ENCODE measurements around the gene HBS1L.

HBS1L gene

DNA sequence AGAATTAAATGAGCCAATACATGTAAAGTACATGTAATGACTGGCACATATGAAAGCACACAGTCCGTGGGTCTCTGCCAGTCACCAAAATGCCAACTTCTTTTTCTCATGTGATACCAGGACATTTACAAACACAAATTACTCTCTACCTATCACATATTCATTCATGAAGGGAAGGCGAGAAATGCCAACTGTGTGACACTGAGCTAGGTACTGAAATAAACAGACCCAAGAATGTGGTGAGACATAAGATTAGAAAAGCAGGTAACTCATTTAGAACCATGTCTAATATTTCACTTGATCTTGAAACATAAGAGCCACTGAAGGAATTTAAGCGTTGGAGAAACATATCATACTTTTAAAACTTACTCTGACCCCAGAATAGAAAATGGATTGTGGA lies 41.4 kb downstream of the HBS1L start:
- no peaks in the 10 kb centered on the region for H3K4me1 ChIP-seq (ENCODE audit: control insufficient read depth, insufficient read depth, low read length)
- TF ChIP-seq RBAK (tag by site-specific recombination; IDR thresholded peaks at IDR 0.05) (no peak), ZNF660 (tag by site-specific recombination; IDR thresholded peaks at IDR 0.05) (no peak), ZNF10 (tag by site-specific recombination; IDR thresholded peaks at IDR 0.05) (no peak)
- TF ChIP-seq, protein P1, sequence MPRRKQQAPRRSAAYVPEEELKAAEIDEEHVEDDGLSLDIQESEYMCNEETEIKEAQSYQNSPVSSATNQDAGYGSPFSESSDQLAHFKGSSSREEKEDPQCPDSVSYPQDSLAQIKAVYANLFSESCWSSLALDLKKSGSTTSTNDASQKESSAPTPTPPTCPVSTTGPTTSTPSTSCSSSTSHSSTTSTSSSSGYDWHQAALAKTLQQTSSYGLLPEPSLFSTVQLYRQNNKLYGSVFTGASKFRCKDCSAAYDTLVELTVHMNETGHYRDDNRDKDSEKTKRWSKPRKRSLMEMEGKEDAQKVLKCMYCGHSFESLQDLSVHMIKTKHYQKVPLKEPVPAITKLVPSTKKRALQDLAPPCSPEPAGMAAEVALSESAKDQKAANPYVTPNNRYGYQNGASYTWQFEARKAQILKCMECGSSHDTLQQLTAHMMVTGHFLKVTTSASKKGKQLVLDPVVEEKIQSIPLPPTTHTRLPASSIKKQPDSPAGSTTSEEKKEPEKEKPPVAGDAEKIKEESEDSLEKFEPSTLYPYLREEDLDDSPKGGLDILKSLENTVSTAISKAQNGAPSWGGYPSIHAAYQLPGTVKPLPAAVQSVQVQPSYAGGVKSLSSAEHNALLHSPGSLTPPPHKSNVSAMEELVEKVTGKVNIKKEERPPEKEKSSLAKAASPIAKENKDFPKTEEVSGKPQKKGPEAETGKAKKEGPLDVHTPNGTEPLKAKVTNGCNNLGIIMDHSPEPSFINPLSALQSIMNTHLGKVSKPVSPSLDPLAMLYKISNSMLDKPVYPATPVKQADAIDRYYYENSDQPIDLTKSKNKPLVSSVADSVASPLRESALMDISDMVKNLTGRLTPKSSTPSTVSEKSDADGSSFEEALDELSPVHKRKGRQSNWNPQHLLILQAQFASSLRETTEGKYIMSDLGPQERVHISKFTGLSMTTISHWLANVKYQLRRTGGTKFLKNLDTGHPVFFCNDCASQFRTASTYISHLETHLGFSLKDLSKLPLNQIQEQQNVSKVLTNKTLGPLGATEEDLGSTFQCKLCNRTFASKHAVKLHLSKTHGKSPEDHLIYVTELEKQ (tag by site-specific recombination; IDR thresholded peaks at IDR 0.05; ENCODE audit: borderline replicate concordance), result no peak
- no peaks in the 10 kb centered on the region for H3K9me3 ChIP-seq (ENCODE audit: control insufficient read depth, insufficient read depth, low read depth, low read length)
- H3K4me3 ChIP-seq (ENCODE audit: low read depth, low read length), result no peak overlapping the region
- H3K36me3 ChIP-seq (ENCODE audit: control insufficient read depth in 2 of 2, insufficient read depth in 1 of 2, low read length in 2 of 2), result peaks cover 0 to 7% of the 10 kb centered on the region in 2 experiments; a peak in 1 of 3 replicates
- ChIA-PET CTCF (no interaction called here), POLR2A (no interaction called here)
- no peak overlapping the region for H3K27ac ChIP-seq (ENCODE audit: extremely low read depth, low read depth, low read length)

DNA sequence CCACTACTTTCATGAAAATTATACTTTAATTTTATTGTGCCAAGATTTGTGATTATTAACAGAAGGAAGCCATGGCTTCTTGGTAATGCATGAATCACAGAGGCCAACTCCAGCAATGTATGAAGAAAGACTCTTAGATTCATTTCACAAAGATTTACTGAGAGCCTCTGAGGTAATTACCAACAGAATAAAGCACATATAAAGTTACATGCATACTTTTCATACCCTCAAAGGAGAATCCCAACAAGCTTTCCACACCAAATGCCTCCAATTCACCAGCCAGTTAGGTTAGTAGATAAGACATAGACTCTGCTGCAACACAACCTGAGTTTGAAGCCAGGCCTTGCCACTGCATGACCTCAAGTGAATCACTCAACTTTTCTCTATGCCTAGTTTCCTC lies 41.9 kb downstream of the HBS1L start:
- ChIA-PET POLR2A (no interaction called here), CTCF (interaction anchor here (0.9 kb wide), 1 partner anchor 9 kb away, joined by 3 read pairs; no protein-coding TSS in a partner anchor)
- Histone ChIP-seq H3K9me3 (ENCODE audit: control insufficient read depth, insufficient read depth, low read depth, low read length) (no peaks in the 10 kb centered on the region), H3K27ac (ENCODE audit: extremely low read depth, low read depth, low read length) (no peak overlapping the region), H3K36me3 (ENCODE audit: control insufficient read depth in 2 of 2, insufficient read depth in 1 of 2, low read length in 2 of 2) (peaks cover 0 to 7% of the 10 kb centered on the region in 2 experiments; a peak in 1 of 3 replicates), H3K4me3 (ENCODE audit: low read depth, low read length) (no peak overlapping the region), H3K4me1 (ENCODE audit: control insufficient read depth, insufficient read depth, low read length) (no peaks in the 10 kb centered on the region)
- TF ChIP-seq ZNF791 (tag by site-specific recombination; IDR thresholded peaks at IDR 0.05) (no peak), ZFP37 (tag by site-specific recombination; IDR thresholded peaks at IDR 0.05) (no peak), ZNF626 (tag by site-specific recombination; IDR thresholded peaks at IDR 0.05) (no peak), ZNF324 (tag by site-specific recombination; IDR thresholded peaks at IDR 0.05) (no peak), ZNF560 (tag by site-specific recombination; IDR thresholded peaks at IDR 0.05; ENCODE audit: borderline replicate concordance) (no peak), GFI1B (tag by site-specific recombination; IDR thresholded peaks at IDR 0.05) (no peak), ZNF785 (tag by site-specific recombination; IDR thresholded peaks at IDR 0.05) (no peak), KLF1 (tag by site-specific recombination; IDR thresholded peaks at IDR 0.05) (no peak), ZNF266 (tag by site-specific recombination; IDR thresholded peaks at IDR 0.05; ENCODE audit: low read depth) (no peak), ZNF214 (tag by site-specific recombination; IDR thresholded peaks at IDR 0.05; ENCODE audit: borderline replicate concordance) (no peak), SP7 (tag by site-specific recombination; IDR thresholded peaks at IDR 0.05) (no peak), ZNF792 (tag by site-specific recombination; IDR thresholded peaks at IDR 0.05) (no peak), ZNF596 (tag by site-specific recombination; IDR thresholded peaks at IDR 0.05) (no peak), SP3 (tag by site-specific recombination; IDR thresholded peaks at IDR 0.05) (no peak), ZNF23 (tag by site-specific recombination; IDR thresholded peaks at IDR 0.05; ENCODE audit: borderline replicate concordance) (no peak)

DNA sequence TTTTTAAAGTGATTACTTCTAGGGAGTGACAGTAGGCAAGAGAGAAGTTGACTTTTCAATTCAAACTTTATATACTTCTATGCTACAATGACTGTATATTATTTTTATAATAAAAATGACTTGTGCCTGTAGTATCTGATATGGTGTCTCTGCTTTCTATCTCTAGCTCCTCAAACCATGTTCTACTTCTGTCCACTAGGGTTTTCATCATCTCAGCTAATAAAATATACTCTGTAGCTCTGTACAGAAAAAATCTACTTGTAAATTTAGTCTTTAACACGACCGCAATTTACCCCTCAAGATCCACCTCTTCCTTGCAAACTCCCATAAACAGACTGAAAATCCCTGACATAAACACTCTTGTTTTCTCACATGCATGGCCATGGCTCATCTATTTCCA lies 42.3 kb downstream of the HBS1L start:
- CTCF ChIA-PET, result interaction anchor here (0.9 kb wide), 1 partner anchor 10 kb away, joined by 3 read pairs; no protein-coding TSS in a partner anchor
- peaks cover 0 to 7% of the 10 kb centered on the region in 2 experiments; a peak in 1 of 3 replicates for H3K36me3 ChIP-seq (ENCODE audit: control insufficient read depth in 2 of 2, insufficient read depth in 1 of 2, low read length in 2 of 2)
- POLR2A ChIA-PET, result no interaction called here
- no peak overlapping the region for H3K4me3 ChIP-seq (ENCODE audit: low read depth, low read length)
- H3K4me1 ChIP-seq (ENCODE audit: control insufficient read depth, insufficient read depth, low read length), result no peaks in the 10 kb centered on the region
- H3K9me3 ChIP-seq (ENCODE audit: control insufficient read depth, insufficient read depth, low read depth, low read length), result no peaks in the 10 kb centered on the region
- H3K27ac ChIP-seq (ENCODE audit: extremely low read depth, low read depth, low read length), result no peak overlapping the region
- TF ChIP-seq SP7 (tag by site-specific recombination; IDR thresholded peaks at IDR 0.05), result no peak
- no peak for TF ChIP-seq ZNF837 (tag by site-specific recombination; IDR thresholded peaks at IDR 0.05)
- TF ChIP-seq ZNF266 (tag by site-specific recombination; IDR thresholded peaks at IDR 0.05; ENCODE audit: low read depth), result no peak
- TF ChIP-seq ZNF214 (tag by site-specific recombination; IDR thresholded peaks at IDR 0.05; ENCODE audit: borderline replicate concordance), result no peak
- TF ChIP-seq, protein P2, sequence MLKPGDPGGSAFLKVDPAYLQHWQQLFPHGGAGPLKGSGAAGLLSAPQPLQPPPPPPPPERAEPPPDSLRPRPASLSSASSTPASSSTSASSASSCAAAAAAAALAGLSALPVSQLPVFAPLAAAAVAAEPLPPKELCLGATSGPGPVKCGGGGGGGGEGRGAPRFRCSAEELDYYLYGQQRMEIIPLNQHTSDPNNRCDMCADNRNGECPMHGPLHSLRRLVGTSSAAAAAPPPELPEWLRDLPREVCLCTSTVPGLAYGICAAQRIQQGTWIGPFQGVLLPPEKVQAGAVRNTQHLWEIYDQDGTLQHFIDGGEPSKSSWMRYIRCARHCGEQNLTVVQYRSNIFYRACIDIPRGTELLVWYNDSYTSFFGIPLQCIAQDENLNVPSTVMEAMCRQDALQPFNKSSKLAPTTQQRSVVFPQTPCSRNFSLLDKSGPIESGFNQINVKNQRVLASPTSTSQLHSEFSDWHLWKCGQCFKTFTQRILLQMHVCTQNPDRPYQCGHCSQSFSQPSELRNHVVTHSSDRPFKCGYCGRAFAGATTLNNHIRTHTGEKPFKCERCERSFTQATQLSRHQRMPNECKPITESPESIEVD (tag by site-specific recombination; IDR thresholded peaks at IDR 0.05), result no peak
- TF ChIP-seq, protein P3, sequence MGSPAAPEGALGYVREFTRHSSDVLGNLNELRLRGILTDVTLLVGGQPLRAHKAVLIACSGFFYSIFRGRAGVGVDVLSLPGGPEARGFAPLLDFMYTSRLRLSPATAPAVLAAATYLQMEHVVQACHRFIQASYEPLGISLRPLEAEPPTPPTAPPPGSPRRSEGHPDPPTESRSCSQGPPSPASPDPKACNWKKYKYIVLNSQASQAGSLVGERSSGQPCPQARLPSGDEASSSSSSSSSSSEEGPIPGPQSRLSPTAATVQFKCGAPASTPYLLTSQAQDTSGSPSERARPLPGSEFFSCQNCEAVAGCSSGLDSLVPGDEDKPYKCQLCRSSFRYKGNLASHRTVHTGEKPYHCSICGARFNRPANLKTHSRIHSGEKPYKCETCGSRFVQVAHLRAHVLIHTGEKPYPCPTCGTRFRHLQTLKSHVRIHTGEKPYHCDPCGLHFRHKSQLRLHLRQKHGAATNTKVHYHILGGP (tag by site-specific recombination; IDR thresholded peaks at IDR 0.05), result no peak
- TF ChIP-seq ZSCAN16 (tag by site-specific recombination; IDR thresholded peaks at IDR 0.05), result no peak
- TF ChIP-seq ZNF48 (tag by site-specific recombination; IDR thresholded peaks at IDR 0.05), result no peak
- TF ChIP-seq ZNF670 (tag by site-specific recombination; IDR thresholded peaks at IDR 0.05; ENCODE audit: low read depth), result no peak
- TF ChIP-seq ZNF571 (tag by site-specific recombination; IDR thresholded peaks at IDR 0.05), result no peak
- no peak for TF ChIP-seq ZNF157 (tag by site-specific recombination; IDR thresholded peaks at IDR 0.05)
- TF ChIP-seq ZBTB7A (tag by site-specific recombination; IDR thresholded peaks at IDR 0.05; ENCODE audit: low read depth), result no peak
